ENCODE data around the gene TBC1D14. TPM values are rescaled to one million over a fixed set of nuclear protein-coding genes. Genes with fewer than 3 reads are reported as not detected.

The TBC1D14 gene
- total and polyA plus RNA-seq, 2 experiments from 2014 or later: 33.6 to 50.8 TPM

DNA sequence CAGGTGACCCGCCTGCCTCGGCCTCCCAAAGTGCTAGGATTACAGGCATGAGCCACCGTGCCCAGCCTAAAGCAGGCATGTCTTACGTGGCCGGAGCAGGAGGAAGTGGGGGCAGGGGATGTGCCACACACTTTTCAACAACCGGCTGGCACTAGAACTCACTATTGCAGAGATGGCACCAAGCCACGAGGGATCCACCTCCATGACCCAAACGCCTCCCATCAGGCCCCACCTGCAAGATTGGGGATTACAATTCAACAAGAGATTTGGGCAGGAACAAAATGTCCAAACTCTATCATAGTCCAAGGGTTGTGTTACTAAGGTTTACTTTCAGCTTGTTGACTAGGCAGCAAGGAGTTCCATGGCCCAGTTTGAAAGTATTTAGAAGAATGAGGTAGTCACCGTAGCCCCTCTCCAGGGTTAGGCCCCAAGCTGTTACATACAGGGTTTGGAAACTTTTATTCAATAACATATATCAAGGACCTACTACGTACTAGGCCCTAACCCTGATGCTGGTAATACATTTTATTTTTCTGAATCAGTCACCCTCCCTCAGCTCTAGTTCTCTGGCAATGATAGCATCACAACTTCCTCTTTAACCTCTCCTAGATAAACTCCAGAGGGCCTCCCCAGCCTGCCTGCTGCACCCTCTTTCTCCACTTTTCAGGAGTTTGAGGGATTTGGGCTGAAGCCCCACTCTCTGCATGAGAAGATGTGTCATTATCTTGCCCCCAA lies 18.0 kb upstream of the TBC1D14 start:
- H3K4me3 ChIP-seq: no peak overlapping the region
- no peak overlapping the region for H2AFZ ChIP-seq
- no peak for TF ChIP-seq EZH2phosphoT487 (IDR thresholded peaks at IDR 0.05; ENCODE audit: low read depth, severe bottlenecking, unreplicated experiment)
- no peak for TF ChIP-seq EZH2 (IDR thresholded peaks at IDR 0.05; ENCODE audit: borderline replicate concordance)
- TF ChIP-seq, protein P1, sequence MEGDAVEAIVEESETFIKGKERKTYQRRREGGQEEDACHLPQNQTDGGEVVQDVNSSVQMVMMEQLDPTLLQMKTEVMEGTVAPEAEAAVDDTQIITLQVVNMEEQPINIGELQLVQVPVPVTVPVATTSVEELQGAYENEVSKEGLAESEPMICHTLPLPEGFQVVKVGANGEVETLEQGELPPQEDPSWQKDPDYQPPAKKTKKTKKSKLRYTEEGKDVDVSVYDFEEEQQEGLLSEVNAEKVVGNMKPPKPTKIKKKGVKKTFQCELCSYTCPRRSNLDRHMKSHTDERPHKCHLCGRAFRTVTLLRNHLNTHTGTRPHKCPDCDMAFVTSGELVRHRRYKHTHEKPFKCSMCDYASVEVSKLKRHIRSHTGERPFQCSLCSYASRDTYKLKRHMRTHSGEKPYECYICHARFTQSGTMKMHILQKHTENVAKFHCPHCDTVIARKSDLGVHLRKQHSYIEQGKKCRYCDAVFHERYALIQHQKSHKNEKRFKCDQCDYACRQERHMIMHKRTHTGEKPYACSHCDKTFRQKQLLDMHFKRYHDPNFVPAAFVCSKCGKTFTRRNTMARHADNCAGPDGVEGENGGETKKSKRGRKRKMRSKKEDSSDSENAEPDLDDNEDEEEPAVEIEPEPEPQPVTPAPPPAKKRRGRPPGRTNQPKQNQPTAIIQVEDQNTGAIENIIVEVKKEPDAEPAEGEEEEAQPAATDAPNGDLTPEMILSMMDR (IDR thresholded peaks at IDR 0.05; ENCODE audit: poor library complexity): no peak
- 88% methylated on average over 10 of the region's 10 CpGs for WGBS (ENCODE audit: low lambda C conversion rate, missing lambda C conversion rate)
- H3K9me3 ChIP-seq (ENCODE audit: low read depth): no peaks in the 10 kb centered on the region
- DNase-seq (ENCODE audit: low spot score): no peak
- H3K4me1 ChIP-seq (ENCODE audit: insufficient read depth): peaks cover 28% of the 10 kb centered on the region
- H3K79me2 ChIP-seq: no peaks in the 10 kb centered on the region
- H3K9me2 ChIP-seq (replicated peaks; ENCODE audit: insufficient read depth): no peaks in the 10 kb centered on the region
- H3K27me3 ChIP-seq: no peaks in the 10 kb centered on the region
- H4K20me1 ChIP-seq (ENCODE audit: insufficient read depth, poor library complexity, severe bottlenecking): no peaks in the 10 kb centered on the region
- H3K27ac ChIP-seq: peak overlapping the region; percentile 78
- H3K36me3 ChIP-seq (replicated peaks; ENCODE audit: insufficient read depth, low read depth): no peaks in the 10 kb centered on the region
- peak overlapping the region; percentile 56 for H3K4me2 ChIP-seq

DNA sequence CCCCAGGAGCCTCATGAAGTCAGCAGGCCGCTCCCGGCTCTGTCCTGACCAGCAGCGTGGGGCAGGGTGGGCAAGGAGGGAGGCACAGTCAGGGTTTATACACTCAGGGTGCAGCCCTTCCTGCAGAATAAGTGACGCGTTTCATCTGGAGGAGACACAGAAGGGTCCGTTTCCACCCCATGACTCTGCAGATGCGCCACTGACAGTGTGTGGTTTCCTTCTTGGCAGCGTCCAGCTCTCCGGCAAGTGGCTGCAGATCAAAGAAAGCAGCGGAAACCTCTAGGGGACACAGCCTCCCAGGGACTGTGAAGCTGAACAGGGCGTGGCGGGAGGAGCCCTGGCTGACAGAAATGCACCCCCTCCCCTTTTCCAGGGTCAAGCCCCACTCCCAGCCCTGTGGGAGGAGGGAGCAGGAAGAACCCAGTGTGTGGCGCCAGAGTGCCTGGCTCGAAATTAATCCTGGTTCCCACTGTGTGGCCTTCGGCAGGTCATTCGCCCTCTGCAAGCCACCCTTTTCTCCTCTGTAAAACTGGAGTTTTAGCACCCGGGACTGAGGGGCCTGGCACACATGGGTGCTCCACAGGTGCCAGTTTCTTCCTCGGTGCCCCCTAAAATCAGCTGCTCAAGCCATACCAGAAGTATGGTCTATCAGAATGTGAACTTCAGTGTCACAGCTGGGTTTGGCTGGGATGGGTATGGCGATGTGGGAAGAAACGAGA lies 17.3 kb upstream of the TBC1D14 start:
- Histone ChIP-seq H2AFZ (no peak overlapping the region), H3K4me2 (peak overlapping the region; percentile 56), H3K4me1 (ENCODE audit: insufficient read depth) (peaks cover 28% of the 10 kb centered on the region), H3K27ac (peak overlapping the region; percentile 78), H3K36me3 (replicated peaks; ENCODE audit: insufficient read depth, low read depth) (no peaks in the 10 kb centered on the region), H3K27me3 (no peaks in the 10 kb centered on the region), H3K79me2 (no peaks in the 10 kb centered on the region), H3K4me3 (no peak overlapping the region), H3K9me2 (replicated peaks; ENCODE audit: insufficient read depth) (no peaks in the 10 kb centered on the region), H4K20me1 (ENCODE audit: insufficient read depth, poor library complexity, severe bottlenecking) (no peaks in the 10 kb centered on the region), H3K9me3 (ENCODE audit: low read depth) (no peaks in the 10 kb centered on the region)
- TF ChIP-seq EZH2 (IDR thresholded peaks at IDR 0.05; ENCODE audit: borderline replicate concordance): no peak
- TF ChIP-seq, protein P1 (IDR thresholded peaks at IDR 0.05; ENCODE audit: poor library complexity): peak; percentile 24
- DNase-seq (ENCODE audit: low spot score): peak; percentile 47
- WGBS (ENCODE audit: low lambda C conversion rate, missing lambda C conversion rate): 56% methylated on average over 20 of the region's 20 CpGs

DNA sequence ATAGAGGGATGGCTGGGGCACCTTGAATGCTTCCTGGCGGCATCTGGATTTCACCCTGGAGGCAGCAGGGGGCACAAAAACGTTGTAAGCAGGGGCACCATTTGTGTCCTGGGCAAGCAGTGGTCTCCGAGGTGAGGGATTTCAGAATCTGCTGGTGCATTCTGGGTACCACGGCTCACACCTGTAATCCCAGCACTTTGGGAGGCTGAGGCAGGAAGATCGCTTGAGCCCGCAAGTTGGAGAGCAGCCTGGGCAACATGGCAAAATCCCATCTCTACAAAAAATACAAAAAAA lies 16.8 kb upstream of the TBC1D14 start:
- peak overlapping the region; percentile 78 for H3K27ac ChIP-seq
- no peak overlapping the region for H3K4me2 ChIP-seq
- no peaks in the 10 kb centered on the region for H3K9me2 ChIP-seq (replicated peaks; ENCODE audit: insufficient read depth)
- WGBS (ENCODE audit: low lambda C conversion rate, missing lambda C conversion rate): 87% methylated on average over 6 of the region's 6 CpGs
- TF ChIP-seq EZH2 (IDR thresholded peaks at IDR 0.05; ENCODE audit: borderline replicate concordance): no peak
- TF ChIP-seq EZH2phosphoT487 (IDR thresholded peaks at IDR 0.05; ENCODE audit: low read depth, severe bottlenecking, unreplicated experiment): no peak
- no peaks in the 10 kb centered on the region for H4K20me1 ChIP-seq (ENCODE audit: insufficient read depth, poor library complexity, severe bottlenecking)
- DNase-seq (ENCODE audit: low spot score): no peak
- peaks cover 28% of the 10 kb centered on the region for H3K4me1 ChIP-seq (ENCODE audit: insufficient read depth)
- no peak overlapping the region for H3K4me3 ChIP-seq
- H3K79me2 ChIP-seq: no peaks in the 10 kb centered on the region
- H3K9me3 ChIP-seq (ENCODE audit: low read depth): no peaks in the 10 kb centered on the region
- H2AFZ ChIP-seq: no peak overlapping the region
- H3K36me3 ChIP-seq (replicated peaks; ENCODE audit: insufficient read depth, low read depth): no peaks in the 10 kb centered on the region
- no peaks in the 10 kb centered on the region for H3K27me3 ChIP-seq

DNA sequence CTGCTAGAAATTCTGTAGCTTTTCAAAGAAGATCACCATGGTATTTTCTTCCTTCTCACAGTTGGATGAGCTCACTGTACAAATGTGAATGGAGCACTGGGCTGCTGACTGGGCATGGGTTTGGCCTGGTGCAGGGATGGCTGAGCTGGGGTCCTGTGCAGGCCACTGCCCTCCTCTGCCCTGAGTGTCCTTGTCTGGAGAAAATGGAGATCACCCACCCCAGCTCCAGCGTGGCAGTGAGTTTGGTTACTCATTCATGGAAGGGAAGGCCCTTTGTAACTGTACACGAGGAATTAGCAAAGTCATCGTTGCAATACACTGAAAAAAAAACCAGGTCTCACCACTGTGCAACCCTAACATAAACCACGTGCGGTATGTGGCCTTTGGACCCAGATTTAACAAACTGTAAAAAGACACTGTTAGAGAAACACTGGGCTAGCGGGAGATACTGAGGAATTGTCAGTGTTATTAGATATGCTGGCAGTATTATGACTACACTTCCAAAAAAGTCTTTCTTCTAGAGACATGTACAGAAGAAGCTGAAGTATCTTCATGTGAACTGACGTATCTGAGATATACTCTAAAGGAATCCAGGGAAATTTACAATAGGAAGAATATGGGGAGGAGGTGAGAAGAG lies 16.1 kb upstream of the TBC1D14 start:
- no peak for TF ChIP-seq EZH2phosphoT487 (IDR thresholded peaks at IDR 0.05; ENCODE audit: low read depth, severe bottlenecking, unreplicated experiment)
- TF ChIP-seq, protein P1 (IDR thresholded peaks at IDR 0.05; ENCODE audit: poor library complexity): no peak
- TF ChIP-seq EZH2 (IDR thresholded peaks at IDR 0.05; ENCODE audit: borderline replicate concordance): no peak
- Histone ChIP-seq H3K9me3 (ENCODE audit: low read depth) (no peaks in the 10 kb centered on the region), H3K36me3 (replicated peaks; ENCODE audit: insufficient read depth, low read depth) (no peaks in the 10 kb centered on the region), H3K4me1 (ENCODE audit: insufficient read depth) (peaks cover 28% of the 10 kb centered on the region), H3K27me3 (no peaks in the 10 kb centered on the region), H3K79me2 (no peaks in the 10 kb centered on the region), H4K20me1 (ENCODE audit: insufficient read depth, poor library complexity, severe bottlenecking) (no peaks in the 10 kb centered on the region), H3K4me2 (no peak overlapping the region), H3K9me2 (replicated peaks; ENCODE audit: insufficient read depth) (no peaks in the 10 kb centered on the region), H2AFZ (no peak overlapping the region), H3K4me3 (no peak overlapping the region), H3K27ac (peak overlapping the region; percentile 78)
- WGBS (ENCODE audit: low lambda C conversion rate, missing lambda C conversion rate): 26% methylated on average over 7 of the region's 7 CpGs
- peak; percentile 82 for DNase-seq (ENCODE audit: low spot score)
